NCI-H2227 (cell line): ENCODE measurements around the gene SERPINE2.
"Not testable (repeated sequence)": the region's sequence is repeated elsewhere in the genome, so short reads cannot be mapped to it uniquely, and the experiment has no call there.

ENCODE experiments used
- DNase-seq: peaks from one replicate; lab custom pipeline; 2025; ENCODE audit not compliant: unreplicated experiment; lab: John Stamatoyannopoulos, UW

The SERPINE2 gene

DNA sequence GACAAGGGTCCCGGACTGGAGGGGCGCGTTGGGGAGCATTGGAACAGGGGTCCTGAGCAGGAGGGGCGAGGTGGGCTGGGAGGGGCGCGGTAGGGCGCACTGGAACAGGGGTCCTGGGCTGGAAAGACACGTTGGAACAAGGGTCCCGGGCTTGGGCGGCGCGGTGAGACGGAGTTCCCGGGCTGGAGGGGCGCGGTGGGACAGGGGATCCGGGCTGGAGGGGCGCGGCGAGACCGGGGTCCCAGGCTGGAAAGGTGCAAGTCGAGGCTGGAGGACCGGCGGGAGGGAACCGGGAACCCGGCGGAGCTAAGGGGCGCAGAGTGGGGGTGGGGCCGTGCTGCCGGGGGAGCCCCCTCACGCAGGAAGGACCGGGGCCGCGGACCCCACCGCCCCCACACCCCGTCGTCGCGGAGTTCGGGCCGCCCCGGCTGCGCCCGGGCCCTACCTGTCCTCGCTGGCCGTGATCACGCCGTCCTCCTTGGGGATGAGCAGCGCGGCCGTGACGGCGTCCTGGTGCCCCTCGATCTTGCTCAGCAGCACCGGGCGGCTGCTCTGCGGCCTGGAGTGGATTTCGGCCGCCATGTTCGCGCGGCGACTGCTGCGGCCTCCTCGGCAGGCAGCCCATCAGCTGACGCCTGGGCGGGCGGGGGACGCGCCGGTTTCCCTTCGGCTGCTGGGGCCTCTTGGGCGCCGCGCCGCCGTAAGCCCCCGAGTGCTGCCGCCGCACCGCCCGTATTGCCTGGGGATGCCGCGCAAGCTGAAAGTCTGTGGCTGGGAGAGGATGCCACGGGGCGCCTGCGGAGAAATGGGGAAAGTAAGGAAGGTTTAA is 94.2 kb downstream of the SERPINE2 start, which contains the start of gene WDFY1:
TSS of gene WDFY1 (minus strand) at position 633 of the 829 bp plus-strand sequence. CDS start at position 582, 51 bp downstream.
- DNase-seq: peak; percentile 93

DNA sequence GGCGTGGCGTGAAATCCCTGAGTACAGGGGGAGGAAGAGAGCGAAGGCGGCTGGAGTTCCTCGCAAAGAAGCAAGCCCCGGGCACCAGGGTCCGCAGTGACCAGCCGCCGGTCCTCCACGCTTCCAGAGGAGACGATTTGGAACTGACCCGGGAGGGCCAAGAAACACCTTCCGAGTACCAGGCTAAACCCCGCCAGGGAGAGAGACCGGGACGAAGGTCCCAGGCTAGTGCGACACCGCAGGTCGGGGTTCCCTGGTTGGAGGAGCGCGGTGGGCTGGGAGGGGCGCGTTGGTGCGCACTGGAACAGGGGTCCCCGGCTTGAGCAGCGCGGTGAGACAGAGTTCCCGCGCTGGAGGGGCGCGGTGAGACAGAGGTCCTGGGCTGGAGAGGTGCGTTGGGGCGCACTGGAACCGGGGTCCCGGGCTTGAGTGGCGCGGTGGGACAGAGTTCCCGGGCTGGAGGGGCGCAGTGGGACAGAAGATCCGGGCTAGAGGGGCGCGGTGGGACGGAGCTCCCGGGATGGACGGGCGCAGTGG is 94.9 kb downstream of the SERPINE2 start:
- peak; percentile 45 for DNase-seq

DNA sequence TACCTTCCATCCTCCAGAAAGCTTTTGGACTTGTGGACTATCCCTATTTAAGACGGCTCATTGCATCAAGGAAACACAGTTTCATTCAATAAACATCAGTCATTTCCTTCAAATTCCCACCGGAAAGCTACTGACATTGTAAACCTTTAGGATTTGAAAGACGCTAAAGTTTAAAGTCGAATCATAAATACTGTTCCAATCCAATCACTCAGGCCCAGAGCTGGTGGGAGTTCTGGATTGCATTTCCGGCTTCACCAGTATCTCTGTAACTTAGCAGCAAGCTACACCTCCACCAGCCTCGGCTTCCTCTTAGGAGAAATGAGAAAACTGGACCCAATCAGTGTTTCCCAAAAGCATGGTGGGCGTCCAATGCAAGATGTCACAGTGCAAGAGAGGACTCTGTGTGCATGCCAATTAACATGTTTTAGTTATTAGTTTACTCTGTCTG is 95.5 kb downstream of the SERPINE2 start:
- DNase-seq: peak; percentile 60

DNA sequence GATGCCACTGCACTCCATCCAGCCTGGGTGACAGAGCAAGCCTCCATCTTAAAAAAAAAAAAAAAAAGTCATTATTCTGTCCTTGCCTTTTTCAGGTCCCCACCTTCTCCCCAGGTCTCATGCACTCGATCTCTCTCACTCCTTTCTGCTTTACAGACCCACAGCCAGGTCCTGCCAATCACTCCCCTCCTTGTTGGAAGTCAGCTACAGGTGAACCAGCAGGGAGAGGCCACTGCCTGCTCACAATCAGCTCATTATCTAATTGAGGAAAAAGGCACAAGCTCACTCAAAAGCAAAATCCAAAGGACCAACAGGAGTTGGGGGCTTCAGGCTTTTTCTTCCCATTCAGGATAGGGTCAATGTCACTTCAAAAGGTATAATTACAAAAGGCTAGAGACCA is 96.0 kb downstream of the SERPINE2 start:
- peak; percentile 60 for DNase-seq

DNA sequence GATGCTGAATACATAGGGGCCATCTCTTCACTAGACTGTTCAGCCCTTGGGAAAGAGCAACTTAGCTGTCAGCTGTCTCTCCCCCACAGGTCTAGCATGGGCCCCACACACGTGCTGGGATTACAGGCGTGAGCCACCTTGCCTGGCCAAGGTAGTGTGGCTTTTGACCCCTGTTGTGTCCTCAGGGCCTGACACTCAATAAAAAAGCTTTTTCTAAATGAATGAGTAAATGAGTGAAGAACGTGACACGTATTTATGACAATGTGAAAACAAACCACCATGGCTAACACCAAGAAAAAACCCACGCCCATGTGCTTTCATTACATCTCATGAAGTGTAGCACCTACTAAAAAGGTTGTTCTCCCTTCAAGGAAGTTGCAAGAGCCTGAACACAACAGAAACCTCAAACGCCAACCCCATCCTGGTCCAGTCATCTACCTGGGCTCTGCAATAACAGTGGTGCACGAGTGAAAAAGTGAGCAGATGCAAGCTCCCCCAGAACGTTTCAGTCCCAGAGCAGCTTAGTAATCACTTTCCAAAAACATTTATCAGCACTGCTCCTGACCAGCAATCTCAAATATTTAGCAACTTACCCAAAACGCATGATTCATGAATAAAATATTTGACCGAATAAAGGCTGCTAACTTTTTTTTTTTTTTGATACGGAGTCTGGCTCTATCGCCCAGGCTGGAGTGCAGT is 97.4 kb downstream of the SERPINE2 start:
- DNase-seq: no peak

DNA sequence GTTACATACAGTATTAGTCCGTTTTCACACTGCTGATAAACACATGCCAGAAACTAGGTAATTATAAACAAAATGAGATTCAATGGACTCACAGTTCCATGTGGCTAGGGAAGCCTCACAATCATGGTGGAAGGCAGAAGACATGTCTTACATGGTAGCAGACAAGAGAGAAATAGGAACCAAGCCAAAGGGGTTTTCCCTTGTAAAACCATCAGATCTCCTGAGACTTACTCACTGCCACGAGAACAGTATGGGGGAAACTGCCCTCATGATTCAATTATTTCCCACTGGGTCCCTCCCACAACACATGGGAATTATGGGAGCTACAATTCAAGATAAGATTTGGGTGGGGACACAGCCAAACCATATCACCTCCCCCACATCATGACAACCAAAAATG is 99.6 kb downstream of the SERPINE2 start:
- not testable (repeated sequence) for DNase-seq

DNA sequence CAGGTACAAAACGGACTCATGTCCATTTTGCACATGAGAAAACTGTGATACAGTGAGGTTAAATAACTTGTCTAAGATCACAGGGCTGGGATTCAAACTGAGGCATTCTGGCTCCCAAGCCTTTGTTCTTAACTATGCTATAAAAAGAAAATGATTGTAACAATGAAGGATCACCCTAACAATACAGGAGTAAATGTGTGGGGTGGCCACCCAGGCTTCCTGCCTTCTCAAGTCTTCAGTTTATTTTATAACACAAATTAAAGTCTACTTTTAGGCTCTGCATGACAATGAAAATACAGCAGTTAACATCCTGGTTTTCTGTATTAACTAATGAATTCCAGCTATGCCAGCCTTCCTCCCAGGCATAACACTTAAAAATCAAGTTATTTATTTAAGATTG is 101.6 kb downstream of the SERPINE2 start:
- no peak for DNase-seq

DNA sequence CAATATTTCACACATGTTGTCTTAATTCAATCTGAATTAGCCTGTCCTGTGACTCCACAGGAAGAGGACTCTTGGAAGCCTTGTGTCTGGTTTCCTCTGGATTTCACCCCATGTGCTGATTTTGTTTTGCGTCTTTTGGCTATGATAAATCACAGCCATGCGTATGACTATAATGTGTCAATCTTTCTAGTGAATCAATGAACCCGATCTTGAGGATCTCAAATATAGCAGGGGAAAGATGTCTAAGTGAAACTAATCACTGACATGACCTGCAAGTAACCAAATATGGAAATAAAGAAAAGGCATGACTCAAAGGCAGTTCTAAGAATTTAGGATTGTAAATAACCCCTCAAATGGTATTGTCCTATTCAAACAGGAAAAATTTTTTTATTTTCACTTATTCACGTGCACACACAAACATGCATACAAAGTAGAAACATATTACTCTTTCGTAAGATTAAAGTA is 102.2 kb downstream of the SERPINE2 start:
- DNase-seq: no peak

DNA sequence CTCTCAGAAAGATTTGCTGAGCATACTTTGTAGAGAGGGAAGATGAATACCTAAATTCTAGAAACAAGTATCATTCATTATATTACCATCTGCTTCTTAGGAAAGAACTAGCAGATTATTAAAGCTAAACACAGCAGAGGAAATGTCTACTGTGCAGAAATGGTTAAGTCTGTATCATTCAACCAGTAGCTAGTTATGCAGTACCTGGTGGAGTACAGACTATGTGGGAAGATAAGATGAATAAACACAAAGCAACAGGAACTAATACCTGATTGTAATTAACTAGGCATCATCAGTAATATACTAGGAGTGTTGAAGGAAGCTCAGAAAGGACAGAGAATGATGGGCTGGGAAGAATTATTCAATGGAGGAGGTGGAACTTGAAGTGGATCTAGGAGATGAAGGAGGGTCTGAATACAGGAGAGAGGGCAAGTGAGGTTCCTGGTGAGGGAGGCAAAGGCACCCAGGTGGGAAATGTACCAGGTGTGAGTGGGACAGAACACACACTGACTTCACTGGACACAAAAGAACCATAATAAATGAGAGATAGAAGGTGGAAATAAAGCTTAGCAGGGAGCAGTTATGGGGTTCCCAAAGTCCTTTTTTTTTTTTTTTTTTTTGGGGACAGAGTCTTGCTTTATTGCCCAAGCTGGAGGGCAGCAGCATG is 103.5 kb downstream of the SERPINE2 start:
- DNase-seq: no peak

DNA sequence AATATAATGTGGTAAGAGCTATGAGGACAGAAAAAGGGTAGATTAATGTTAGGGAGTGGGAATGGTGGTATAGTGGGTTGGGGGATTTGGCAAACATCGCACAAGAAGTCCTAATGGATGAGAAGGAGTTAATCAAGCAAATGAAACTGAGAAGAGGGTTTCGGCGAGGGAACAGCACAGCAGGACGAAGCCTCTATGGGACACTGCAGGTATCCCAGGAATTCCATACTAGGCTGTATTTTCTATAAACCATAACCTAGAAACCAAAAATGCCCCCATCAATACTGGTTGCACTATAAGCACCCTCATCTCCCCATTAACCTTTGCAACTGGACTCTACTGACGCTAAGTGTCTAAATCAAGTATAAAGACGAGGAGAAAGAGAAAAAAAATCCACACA is 104.2 kb downstream of the SERPINE2 start:
- no peak for DNase-seq

DNA sequence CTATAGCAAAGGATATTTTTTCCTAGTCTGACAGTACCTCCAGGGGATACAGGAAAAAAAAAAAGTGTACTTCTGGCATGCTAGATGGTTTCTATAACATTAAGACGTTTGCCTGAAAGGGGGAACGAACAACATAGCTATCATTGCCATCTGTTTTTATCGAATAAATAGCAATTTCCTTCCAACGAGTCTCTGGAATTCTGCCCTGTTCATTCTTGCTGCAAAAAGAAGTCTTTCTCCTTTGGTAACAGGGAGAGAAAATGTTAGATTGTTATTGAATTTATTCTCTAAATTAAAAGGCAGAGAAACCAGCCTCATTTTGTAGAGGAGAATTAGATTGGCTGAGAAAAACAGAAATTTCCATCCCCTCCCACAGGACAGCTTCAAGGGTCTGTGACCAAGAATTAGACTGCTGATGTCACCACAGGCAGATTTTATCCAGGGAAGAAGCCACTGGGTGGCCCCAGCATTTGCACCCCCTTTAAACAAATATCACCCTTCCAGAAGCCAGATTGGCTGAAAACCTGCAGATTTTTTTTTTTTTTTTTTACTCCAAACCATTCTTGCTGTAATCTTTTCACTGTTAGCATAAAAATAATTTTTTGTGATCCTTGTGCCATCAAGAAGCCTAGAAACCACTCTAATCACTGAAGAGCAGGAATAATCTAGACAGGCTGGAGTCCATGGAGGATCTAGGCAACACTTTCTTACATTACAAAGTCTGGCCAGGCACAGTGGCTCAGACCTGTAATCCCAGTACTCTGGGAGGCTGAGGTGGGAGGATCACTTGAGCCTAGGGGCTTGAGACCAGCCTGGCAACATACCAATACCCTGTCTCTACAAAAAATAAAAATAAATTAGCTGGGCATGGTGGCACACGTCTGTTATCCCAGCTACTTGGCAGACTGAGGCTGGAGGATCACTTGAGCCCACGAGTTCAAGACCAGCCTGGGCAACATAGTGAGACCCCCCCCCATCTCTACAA is 106.0 kb downstream of the SERPINE2 start:
- DNase-seq: no peak

DNA sequence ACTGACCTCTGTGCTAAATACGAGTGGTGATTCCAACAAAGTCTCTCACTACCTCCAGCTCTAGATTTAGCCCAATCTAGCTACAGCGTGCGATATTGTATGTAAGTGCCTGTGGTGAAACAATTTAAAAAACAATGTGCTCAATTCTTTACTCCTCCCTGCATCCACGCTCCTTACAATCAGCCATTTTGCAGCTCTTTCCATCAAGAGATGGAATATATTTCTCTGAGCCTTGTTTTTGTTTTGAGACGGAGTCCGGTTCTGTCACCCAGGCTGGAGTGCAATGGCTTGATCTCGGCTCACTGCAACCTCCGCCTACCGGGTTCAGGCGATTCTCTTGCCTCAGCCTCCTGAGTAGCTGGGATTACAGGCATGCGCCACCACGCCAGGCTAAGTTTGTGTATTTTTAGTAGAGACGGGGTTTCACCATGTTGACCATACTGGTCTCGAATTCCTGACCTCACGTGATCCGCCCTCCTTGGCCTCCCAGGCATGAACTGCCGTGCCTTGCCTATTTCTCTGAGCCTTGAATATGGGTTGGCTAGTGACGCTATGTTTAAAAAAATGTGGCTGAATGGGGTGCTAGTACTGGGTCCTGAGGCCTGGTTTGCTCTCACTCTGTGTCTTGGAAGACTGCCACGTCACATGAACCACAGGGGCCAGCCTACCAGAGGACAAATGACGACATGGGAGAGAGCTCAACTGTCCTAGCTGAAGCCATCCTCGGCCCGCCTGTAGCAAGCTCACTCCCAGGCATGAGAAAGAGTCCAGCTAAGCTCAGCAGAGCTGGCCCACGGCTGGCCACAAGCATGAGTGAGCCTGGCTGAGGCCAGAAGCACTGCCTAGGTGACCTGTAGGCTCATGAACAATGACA is 108.7 kb downstream of the SERPINE2 start:
- DNase-seq: no peak

DNA sequence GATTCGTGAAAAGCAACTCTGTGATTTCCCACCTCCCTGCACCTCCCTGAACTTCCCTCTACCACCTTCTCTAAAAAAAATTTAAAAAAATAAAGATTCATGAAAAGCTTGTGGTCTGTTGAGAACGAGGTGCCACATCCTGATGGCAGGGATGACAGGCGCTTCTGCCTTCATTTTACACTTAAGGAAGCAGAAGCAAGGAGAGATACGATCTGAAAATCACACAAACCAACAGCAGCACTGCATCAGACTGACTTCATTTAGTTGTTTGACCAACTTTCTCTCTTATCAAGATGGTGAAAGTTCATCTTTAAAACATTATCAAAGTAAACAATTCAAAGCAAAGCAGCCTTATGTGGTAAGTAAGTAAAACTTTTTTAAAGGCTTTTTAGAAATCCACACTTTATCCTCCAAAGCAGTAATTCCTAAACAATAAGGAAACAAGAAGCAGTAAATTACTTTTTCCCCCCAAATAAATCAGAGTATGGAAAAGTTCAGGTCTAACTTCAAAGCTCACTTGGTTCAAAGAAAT is 109.4 kb downstream of the SERPINE2 start:
- no peak for DNase-seq

DNA sequence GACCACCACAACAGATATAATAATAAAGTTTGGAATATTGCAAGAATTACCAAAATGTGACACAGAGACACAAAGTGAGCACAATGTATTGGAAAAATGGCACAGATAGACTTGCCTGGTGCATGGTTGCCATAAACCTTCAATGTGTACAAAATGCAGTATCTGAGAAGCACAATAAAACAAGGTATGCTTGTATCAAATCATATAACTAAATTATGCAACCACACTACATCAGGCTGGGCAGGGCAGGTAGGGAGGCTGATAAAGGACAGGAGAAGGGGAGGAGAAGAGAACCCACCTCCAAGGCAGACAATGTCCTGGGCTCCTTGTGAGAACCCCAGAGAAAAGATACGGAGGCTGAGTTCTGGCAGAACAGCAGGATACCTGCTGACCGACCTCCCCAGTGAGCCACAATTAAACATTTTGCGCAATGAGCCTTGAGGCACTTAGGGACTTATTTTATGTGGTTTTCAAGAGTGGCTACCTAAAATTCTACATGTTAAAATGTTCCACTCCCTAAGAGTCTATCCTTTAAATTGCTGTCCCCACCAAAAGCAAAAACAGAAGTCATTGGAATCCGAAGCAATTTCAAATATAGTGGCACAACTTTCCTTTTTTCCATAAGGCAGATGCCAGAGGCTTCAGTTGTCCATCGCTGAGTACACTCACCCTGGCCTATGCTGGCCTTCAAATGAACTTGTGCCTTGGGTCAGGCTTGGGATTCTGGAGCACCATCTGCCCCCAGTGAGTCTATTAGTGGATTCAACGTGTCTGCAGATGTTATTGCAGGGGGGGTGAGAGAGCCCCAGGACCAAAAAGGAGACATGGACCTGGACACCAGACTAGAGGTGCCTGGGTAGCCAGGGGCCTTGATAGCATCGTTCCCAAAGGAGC is 110.7 kb downstream of the SERPINE2 start:
- no peak for DNase-seq

DNA sequence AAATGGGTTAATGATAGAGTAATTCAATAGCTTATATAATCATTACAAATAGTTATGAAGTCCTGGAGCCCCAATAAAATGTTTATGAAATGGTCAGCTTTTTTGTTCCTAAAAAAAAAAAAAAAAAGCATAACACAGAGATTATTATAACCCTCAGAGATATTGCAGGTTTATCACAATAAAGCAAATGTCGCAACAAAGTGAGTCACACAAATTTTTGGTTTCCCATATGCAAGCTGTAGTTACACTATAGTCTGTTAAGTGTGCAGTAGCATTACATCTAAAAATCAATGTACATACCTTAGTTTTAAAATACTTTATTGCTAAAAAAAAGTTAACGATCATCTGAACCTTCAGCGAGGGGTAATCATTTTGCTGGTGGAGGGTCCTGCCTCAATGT is 114.0 kb downstream of the SERPINE2 start:
- no peak for DNase-seq
